B cell (primary cell): Measurements from ENCODE around the gene ZAR1L. TPM values are rescaled to one million over a fixed set of nuclear protein-coding genes. Genes with fewer than 3 reads are reported as not detected.
A peak's percentile ranks its signal among the peaks of the same experiment; 100 is the strongest.

ENCODE experiments used
- ATAC-seq: fragments of 200-7000 bp; cut with Tn5 transposase; one replicate; pipeline ENCODE4 v1.10.0; 2021; ENCODE audit warnings: low read depth, mild to moderate bottlenecking, moderate number of reproducible peaks, moderate library complexity
- CTCF ChIA-PET: fragments of 350-600 bp; sonication (Branson Sonifier 250); formaldehyde crosslinking; loops from one replicate; lab custom pipeline; 2021; ENCODE audit warnings: antibody characterized with exemption, inconsistent platforms; lab: Charles Lee
- POLR2A ChIA-PET: fragments of 350-600 bp; sonication (Branson Sonifier 250); formaldehyde crosslinking; loops from one replicate; lab custom pipeline; 2021; ENCODE audit warnings: antibody characterized with exemption; lab: Charles Lee
- DNase-seq: peaks from one replicate; pipeline ENCODE4 v3.0.0; 2013
- H2AFZ ChIP-seq: 2 replicates; pipeline ENCODE4 v1.6.1; 2012; ENCODE audit warnings: mild to moderate bottlenecking, low read depth, low read length; ENCODE audit not compliant: insufficient read depth, poor library complexity, severe bottlenecking
- H3K27ac ChIP-seq, 2 donors: 1 replicate in 1 of 2; 2 replicates in 1 of 2; pipeline ENCODE4 v1.5.1; 2012 to 2013; ENCODE audit warnings: low read length in 2 of 2, mild to moderate bottlenecking in 2 of 2, moderate library complexity in 1 of 2
- H3K27me3 ChIP-seq, 4 experiments: fragments of 200-600 bp in 1 of 4; sonication (generic) in 1 of 4; replicated peaks in 1 of 4; 1 replicate in 2 of 4; 2 replicates in 2 of 4; pipeline versions ENCODE4 v1.6.1 to v1.7.0; 2013 to 2016; ENCODE audit warnings: low read length in 3 of 4, mild to moderate bottlenecking in 2 of 4, mixed read lengths in 1 of 4, moderate library complexity in 1 of 4; ENCODE audit not compliant: insufficient read depth in 4 of 4, control insufficient read depth in 3 of 4; ENCODE audit errors: control extremely low read depth in 1 of 4
- H3K36me3 ChIP-seq, 2 experiments: replicated peaks in 1 of 2; 1 replicate in 1 of 2; 2 replicates in 1 of 2; pipeline versions ENCODE4 v1.6.1 to v1.7.1; 2013; ENCODE audit warnings: low read length in 1 of 2; ENCODE audit not compliant: insufficient read depth in 2 of 2, control insufficient read depth in 1 of 2; ENCODE audit errors: control extremely low read depth in 1 of 2, extremely low read depth in 1 of 2
- H3K4me1 ChIP-seq, 2 donors: fragments of 200-600 bp in 1 of 2; sonication (generic) in 1 of 2; 1 replicate in 1 of 2; 2 replicates in 1 of 2; pipeline versions ENCODE4 v1.5.1 to v1.6.1; 2013 to 2017; ENCODE audit warnings: low read length in 2 of 2; ENCODE audit not compliant: control insufficient read depth in 2 of 2, insufficient read depth in 2 of 2
- H3K4me2 ChIP-seq: replicated peaks from 2 replicates; pipeline ENCODE3; 2012; ENCODE audit warnings: mild to moderate bottlenecking, low read depth, low read length; ENCODE audit not compliant: poor library complexity, severe bottlenecking
- H3K4me3 ChIP-seq, 5 experiments: fragments of 200-600 bp in 1 of 5; sonication (generic) in 1 of 5; 1 replicate in 3 of 5; 2 replicates in 2 of 5; pipeline versions ENCODE4 v1.5.1 to v1.7.0; 2011 to 2016; ENCODE audit warnings: low read length in 4 of 5, mild to moderate bottlenecking in 4 of 5, low read depth in 2 of 5, control low read depth in 1 of 5, moderate library complexity in 1 of 5; ENCODE audit not compliant: insufficient read depth in 1 of 5; ENCODE audit errors: control extremely low read depth in 1 of 5, extremely low read depth in 1 of 5
- H3K79me2 ChIP-seq: fragments of 200-600 bp; sonication (generic); one replicate; pipeline ENCODE4 v1.6.0; 2016; ENCODE audit warnings: low read length; ENCODE audit not compliant: control insufficient read depth, insufficient read depth
- H3K9ac ChIP-seq: fragments of 200-600 bp; sonication (generic); 2 replicates; pipeline ENCODE4 v1.6.1; 2017; ENCODE audit warnings: mild to moderate bottlenecking, low read length, moderate library complexity
- H3K9me3 ChIP-seq, 3 donors: one replicate each; pipeline versions ENCODE4 v1.6.1 to v1.7.1; 2013; ENCODE audit warnings: low read length in 2 of 3; ENCODE audit not compliant: control insufficient read depth in 2 of 3, insufficient read depth in 1 of 3; ENCODE audit errors: control extremely low read depth in 1 of 3
- H4K20me1 ChIP-seq: 2 replicates; pipeline ENCODE4 v1.6.0; 2012; ENCODE audit warnings: mild to moderate bottlenecking, low read length; ENCODE audit not compliant: insufficient read depth, control insufficient read depth, poor library complexity, severe bottlenecking
- H3K27ac Mint-ChIP-seq: one replicate; pipeline ENCODE4 v1.8.0; 2021; ENCODE audit warnings: mixed read lengths
- H3K27me3 Mint-ChIP-seq: one replicate; pipeline ENCODE4 v1.8.0; 2021; ENCODE audit warnings: mixed read lengths
- H3K4me1 Mint-ChIP-seq: one replicate; pipeline ENCODE4 v1.8.0; 2021; ENCODE audit warnings: mixed read lengths
- H3K4me3 Mint-ChIP-seq: one replicate; pipeline ENCODE4 v1.8.0; 2021; ENCODE audit warnings: mixed read lengths
- H3K9me3 Mint-ChIP-seq: one replicate; pipeline ENCODE4 v1.8.0; 2022; ENCODE audit warnings: mixed read lengths; ENCODE audit not compliant: insufficient read depth
- CTCF ChIP-seq: fragments of 200-600 bp; IDR thresholded peaks from one replicate; pipeline ENCODE4 v1.8.0; 2022; ENCODE audit warnings: antibody characterized with exemption, mild to moderate bottlenecking
- EZH2 ChIP-seq: IDR thresholded peaks from 2 replicates; pipeline ENCODE4 v1.6.1; 2012; ENCODE audit warnings: borderline replicate concordance, low read depth, mild to moderate bottlenecking, moderate library complexity, low read length; ENCODE audit not compliant: insufficient read depth, poor library complexity, severe bottlenecking
- WGBS: methylation state at CpG from one replicate; pipeline ENCODE4 v1.1.5; 2013; ENCODE audit warnings: missing lambda C conversion rate; ENCODE audit not compliant: insufficient coverage; 5-methylcytosine and 5-hydroxymethylcytosine counted together
- intact Hi-C: fragments of 100-400 bp; cut with micrococcal nuclease; formaldehyde crosslinking; loops from one replicate; pipeline ENCODE4 v1.10.0; 2022
- polyA plus RNA-seq: library from polyadenylated mRNA; depleted of rRNA; stranded (reverse); fragments of >200 nt; gene quantifications from 2 replicates; pipeline ENCODE4 v1.2.3, GENCODE V29; 2012
- total RNA-seq, 2 donors: library from RNA; stranded (reverse); fragments of 120-200 nt in 1 of 2; gene quantifications; 1 replicate in 1 of 2; 2 replicates in 1 of 2; pipeline versions ENCODE4 v1.2.3 to v1.2.4, GENCODE V29; 2013 to 2022

The ZAR1L gene
- total and polyA plus RNA-seq, 2 donors (not counting 1 experiment from before 2014, with no cell fraction given): not detected

GRCh38 chr13:32311188-32311897 lies 3.8 kb downstream of the ZAR1L start:
- DNase-seq: no peak
- Histone ChIP-seq H3K36me3 (no peaks in the 10 kb centered on the region), H3K9me3 (peaks cover 0 to 6% (median 0%) of the 10 kb centered on the region in 3 donors), H3K4me1 (peaks cover 7 to 23% of the 10 kb centered on the region in 2 donors), H3K27me3 (no peaks in the 10 kb centered on the region), H3K79me2 (peaks cover 3% of the 10 kb centered on the region), H2AFZ (no peak overlapping the region), H3K4me2 (no peak overlapping the region), H3K9ac (no peak overlapping the region), H4K20me1 (no peaks in the 10 kb centered on the region), H3K4me3 (no peak overlapping the region), H3K27ac (no peak overlapping the region)
- TF ChIP-seq EZH2 (no peak), CTCF (no peak)
- no peak for ATAC-seq
- Mint-ChIP-seq H3K4me1 (peaks cover 21% of the 10 kb centered on the region), H3K4me3 (no peak overlapping the region), H3K27ac (no peak overlapping the region), H3K9me3 (no peaks in the 10 kb centered on the region), H3K27me3 (no peaks in the 10 kb centered on the region)
- intact Hi-C loops: loop anchor here (5.0 to 10.0 kb wide), 3 partner anchors 44 to 467 kb away; no protein-coding TSS in a partner anchor
- CTCF ChIA-PET: interaction anchor here (0.8 to 2.8 kb wide), 2 partner anchors 59 to 402 kb away, joined by 3 to 14 read pairs; no protein-coding TSS in a partner anchor
- POLR2A ChIA-PET: no interaction called here
- 94% methylated on average over 34 of the region's 36 CpGs for WGBS

GRCh38 chr13:32310134-32310706 lies 4.9 kb downstream of the ZAR1L start:
- intact Hi-C loops: loop anchor here (1.0 to 10.0 kb wide), 5 partner anchors 43 to 465 kb away; no protein-coding TSS in a partner anchor
- peaks cover 15% of the 10 kb centered on the region for H3K4me1 Mint-ChIP-seq
- TF ChIP-seq EZH2 (no peak), CTCF (peak; percentile 75)
- peak overlapping the region; percentile 52 for H3K4me3 Mint-ChIP-seq
- DNase-seq: peak; percentile 71
- WGBS: 47% methylated on average over 10 of the region's 12 CpGs
- Histone ChIP-seq H3K27ac (no peak overlapping the region), H3K36me3 (no peaks in the 10 kb centered on the region), H3K27me3 (no peaks in the 10 kb centered on the region), H2AFZ (peak overlapping the region; percentile 38), H3K4me1 (peaks cover 3 to 15% of the 10 kb centered on the region in 2 donors), H3K4me2 (peak overlapping the region; percentile 58), H3K9ac (peak overlapping the region; percentile 39), H4K20me1 (no peaks in the 10 kb centered on the region), H3K9me3 (peaks cover 0 to 6% (median 0%) of the 10 kb centered on the region in 3 donors), H3K4me3 (peak overlapping the region in 3 of 5 experiments; percentile 21 to 31 (median 23)), H3K79me2 (no peaks in the 10 kb centered on the region)
- no peaks in the 10 kb centered on the region for H3K9me3 Mint-ChIP-seq
- POLR2A ChIA-PET: no interaction called here
- CTCF ChIA-PET: interaction anchor here (1.2 to 2.8 kb wide), 2 partner anchors 74 to 400 kb away, joined by 4 to 14 read pairs; no protein-coding TSS in a partner anchor
- peak; percentile 63 for ATAC-seq
- no peak overlapping the region for H3K27ac Mint-ChIP-seq
- no peaks in the 10 kb centered on the region for H3K27me3 Mint-ChIP-seq
